Breast epithelium (tissue), 4 donors: ENCODE measurements around the gene TUBB2B. TPM values are rescaled to one million over a fixed set of nuclear protein-coding genes. Genes with fewer than 3 reads are reported as not detected.

Experiments
- DNase-seq, 2 donors: peaks; one replicate each; pipeline ENCODE4 v3.0.0-alpha.2; 2019; ENCODE audit warnings: low spot score in 2 of 2
- H3K27ac ChIP-seq, 2 donors: fragments of 200-600 bp; sonication (generic) in 1 of 2; one replicate each; pipeline ENCODE4 v1.5.1; 2016 to 2019; ENCODE audit warnings: mild to moderate bottlenecking in 1 of 2
- H3K27me3 ChIP-seq, 2 donors: fragments of 200-600 bp; sonication (generic) in 1 of 2; one replicate each; pipeline versions ENCODE4 v1.5.1 to v1.6.0; 2017 to 2019; ENCODE audit warnings: control low read depth in 1 of 2, mild to moderate bottlenecking in 1 of 2
- H3K36me3 ChIP-seq: fragments of 200-600 bp; one replicate; pipeline ENCODE4 v1.5.1; 2019
- H3K4me1 ChIP-seq, 2 donors: fragments of 200-600 bp; sonication (generic); one replicate each; pipeline ENCODE4 v1.5.1; 2016 to 2019; ENCODE audit warnings: control low read depth in 1 of 2
- H3K4me3 ChIP-seq, 3 donors: fragments of 200-600 bp; sonication (generic); 1 replicate in 2 of 3; 2 replicates in 1 of 3; pipeline ENCODE4 v1.5.1; 2016 to 2019; ENCODE audit warnings: mild to moderate bottlenecking in 3 of 3, moderate library complexity in 2 of 3
- H3K9me3 ChIP-seq, 2 donors: fragments of 200-600 bp; sonication (generic) in 1 of 2; one replicate each; pipeline ENCODE4 v1.5.1; 2016 to 2019; ENCODE audit warnings: control low read depth in 1 of 2
- CTCF ChIP-seq, 3 donors: fragments of 450-650 bp; IDR thresholded peaks; one replicate each; pipeline ENCODE4 v1.5.1; 2016 to 2017; ENCODE audit warnings: antibody characterized with exemption in 3 of 3, mild to moderate bottlenecking in 3 of 3, moderate library complexity in 3 of 3
- POLR2A ChIP-seq: fragments of 450-650 bp; IDR thresholded peaks from one replicate; pipeline ENCODE4 v1.6.1; 2016; ENCODE audit warnings: antibody characterized with exemption, mild to moderate bottlenecking, moderate library complexity
- POLR2AphosphoS5 ChIP-seq, 3 donors: sonication (generic); formaldehyde crosslinking; IDR thresholded peaks; one replicate each; pipeline ENCODE4 v1.6.1; 2017; ENCODE audit warnings: antibody characterized with exemption in 3 of 3
- intact Hi-C: fragments of 100-400 bp; cut with DNase I; formaldehyde crosslinking; loops from one replicate; pipeline ENCODE4 v1.15.1; 2023; ENCODE audit warnings: low total_unique reads
- total RNA-seq, 3 donors: library from RNA; depleted of rRNA; stranded (reverse); fragments of >200 nt; gene quantifications; one replicate each; pipeline ENCODE4 v1.1.0, GENCODE V29; 2016

The TUBB2B gene
- total RNA-seq, 3 donors from 2014 or later: 4.2 to 7.5 (median 7.3) TPM

GRCh38 chr6:3226481-3227362 is 731 bp downstream of the TUBB2B start:
- H3K9me3 ChIP-seq: no peaks in the 10 kb centered on the region
- intact Hi-C loops: no loop called here
- peak overlapping the region in 1 of 2 donors; percentile 16 for H3K27ac ChIP-seq
- TF ChIP-seq CTCF (IDR thresholded peaks at IDR 0.05): no peak
- TF ChIP-seq POLR2AphosphoS5 (IDR thresholded peaks at IDR 0.05): no peak
- TF ChIP-seq POLR2A: no peak
- peaks cover 5 to 37% of the 10 kb centered on the region in 2 donors for H3K27me3 ChIP-seq
- H3K4me1 ChIP-seq: peaks cover 11 to 25% of the 10 kb centered on the region in 2 donors
- H3K4me3 ChIP-seq: peak overlapping the region; percentile 37 to 71 (median 50)
- DNase-seq: no peak
- H3K36me3 ChIP-seq: no peaks in the 10 kb centered on the region

- Histone ChIP-seq H3K36me3 (no peaks in the 10 kb centered on the region), H3K4me3 (no peak overlapping the region), H3K9me3 (no peaks in the 10 kb centered on the region), H3K27me3 (peaks cover 5 to 37% of the 10 kb centered on the region in 2 donors), H3K4me1 (peaks cover 11 to 25% of the 10 kb centered on the region in 2 donors), H3K27ac (no peak overlapping the region)
- DNase-seq: no peak
- intact Hi-C loops: no loop called here
- TF ChIP-seq POLR2AphosphoS5 (IDR thresholded peaks at IDR 0.05) (no peak), CTCF (IDR thresholded peaks at IDR 0.05) (no peak), POLR2A (no peak)
These were observed 1.4 kb downstream of the TUBB2B start for GRCh38 chr6:3226042-3226441.

- H3K4me3 ChIP-seq: no peak overlapping the region
- peaks cover under 1 to 13% of the 10 kb centered on the region in 2 donors for H3K27me3 ChIP-seq
- TF ChIP-seq POLR2AphosphoS5 (IDR thresholded peaks at IDR 0.05): no peak
- TF ChIP-seq CTCF (IDR thresholded peaks at IDR 0.05): no peak
- TF ChIP-seq POLR2A: no peak
- intact Hi-C loops: no loop called here
- no peak for DNase-seq
- H3K36me3 ChIP-seq: no peaks in the 10 kb centered on the region
- no peaks in the 10 kb centered on the region for H3K9me3 ChIP-seq
- peaks cover 5 to 8% of the 10 kb centered on the region in 2 donors for H3K4me1 ChIP-seq
- H3K27ac ChIP-seq: no peak overlapping the region
These were observed 4.9 kb downstream of the TUBB2B start for GRCh38 chr6:3222506-3223038.

- no peaks in the 10 kb centered on the region for H3K36me3 ChIP-seq
- H3K4me3 ChIP-seq: no peak overlapping the region
- no peaks in the 10 kb centered on the region for H3K9me3 ChIP-seq
- TF ChIP-seq POLR2A (no peak), CTCF (IDR thresholded peaks at IDR 0.05) (no peak), POLR2AphosphoS5 (IDR thresholded peaks at IDR 0.05) (no peak)
- no peaks in the 10 kb centered on the region for H3K4me1 ChIP-seq
- intact Hi-C loops: no loop called here
- H3K27ac ChIP-seq: no peak overlapping the region
- DNase-seq: no peak
- H3K27me3 ChIP-seq: peaks cover 0 to 5% of the 10 kb centered on the region in 2 donors
These were observed 5.9 kb downstream of the TUBB2B start for GRCh38 chr6:3221578-3221977.

- DNase-seq: no peak
- H3K27ac ChIP-seq: no peak overlapping the region
- intact Hi-C loops: no loop called here
- no peaks in the 10 kb centered on the region for H3K36me3 ChIP-seq
- H3K9me3 ChIP-seq: no peaks in the 10 kb centered on the region
- TF ChIP-seq POLR2AphosphoS5 (IDR thresholded peaks at IDR 0.05) (no peak), CTCF (IDR thresholded peaks at IDR 0.05) (no peak), POLR2A (no peak)
- H3K4me1 ChIP-seq: no peaks in the 10 kb centered on the region
- H3K27me3 ChIP-seq: no peaks in the 10 kb centered on the region
- H3K4me3 ChIP-seq: no peak overlapping the region
These were observed 7.1 kb downstream of the TUBB2B start for GRCh38 chr6:3220366-3220765.
